ENCODE measurements around the gene AFMID. TPM values are rescaled to one million over a fixed set of nuclear protein-coding genes. Genes with fewer than 3 reads are reported as not detected.
"Not testable (repeated sequence)": the region's sequence is repeated elsewhere in the genome, so short reads cannot be mapped to it uniquely, and the experiment has no call there.

Gene AFMID
- total and polyA plus RNA-seq, 2 donors (not counting 3 experiments of a cell fraction or from before 2014, with no cell fraction given), result 33.5 to 42.9 TPM

- H3K9ac ChIP-seq (replicated peaks; ENCODE audit: extremely low read depth, insufficient read depth, low read length); FAIRE-seq; H3K79me2 ChIP-seq (ENCODE audit: control insufficient read depth, insufficient read depth, low read length); POLR2A ChIA-PET; H3K27me3 ChIP-seq (ENCODE audit: control insufficient read depth in 2 of 2, insufficient read depth in 2 of 2, low read length in 2 of 2); H3K9me3 ChIP-seq (replicated peaks; ENCODE audit: control insufficient read depth, insufficient read depth, low read length); H3K4me2 ChIP-seq (ENCODE audit: insufficient read depth, low read length); intact Hi-C loops (cut with micrococcal nuclease); H4K20me1 ChIP-seq (replicated peaks; ENCODE audit: control insufficient read depth, extremely low read depth, insufficient read depth, low read length); H3K4me3 ChIP-seq (replicated peaks in 1 of 3; ENCODE audit: insufficient read depth in 1 of 3, low read depth in 1 of 3, low read length in 3 of 3); H3K36me3 ChIP-seq (ENCODE audit: control insufficient read depth in 2 of 2, extremely low read depth in 1 of 2, insufficient read depth in 2 of 2, low read length in 2 of 2); H2AFZ ChIP-seq (ENCODE audit: low read depth, low read length); DNase-seq (ENCODE audit: low read depth, low spot score); dilution Hi-C loops (cut with MboI; ENCODE audit: extremely low pct_ligation_motif_present, low sequenced_read_pairs); H3K9me1 ChIP-seq (replicated peaks; ENCODE audit: control insufficient read depth, extremely low read depth, insufficient read depth, low read length); H3K27ac ChIP-seq (ENCODE audit: insufficient read depth, low read depth, low read length): not testable (repeated sequence)
- CTCF ChIA-PET, result interaction anchor here (1.2 kb wide), 2 partner anchors 59 to 87 kb away, joined by 4 to 6 read pairs; no protein-coding TSS in a partner anchor
- BruUV-seq (replicated peaks), result TSS peak; percentile 13
- H3K4me1 ChIP-seq (ENCODE audit: control insufficient read depth, extremely low read depth, insufficient read depth, low read length), result peaks cover 10% of the 10 kb centered on the region
Measured at GRCh38 chr17:78171591-78172248, 15.4 kb upstream of the AFMID start.

DNA sequence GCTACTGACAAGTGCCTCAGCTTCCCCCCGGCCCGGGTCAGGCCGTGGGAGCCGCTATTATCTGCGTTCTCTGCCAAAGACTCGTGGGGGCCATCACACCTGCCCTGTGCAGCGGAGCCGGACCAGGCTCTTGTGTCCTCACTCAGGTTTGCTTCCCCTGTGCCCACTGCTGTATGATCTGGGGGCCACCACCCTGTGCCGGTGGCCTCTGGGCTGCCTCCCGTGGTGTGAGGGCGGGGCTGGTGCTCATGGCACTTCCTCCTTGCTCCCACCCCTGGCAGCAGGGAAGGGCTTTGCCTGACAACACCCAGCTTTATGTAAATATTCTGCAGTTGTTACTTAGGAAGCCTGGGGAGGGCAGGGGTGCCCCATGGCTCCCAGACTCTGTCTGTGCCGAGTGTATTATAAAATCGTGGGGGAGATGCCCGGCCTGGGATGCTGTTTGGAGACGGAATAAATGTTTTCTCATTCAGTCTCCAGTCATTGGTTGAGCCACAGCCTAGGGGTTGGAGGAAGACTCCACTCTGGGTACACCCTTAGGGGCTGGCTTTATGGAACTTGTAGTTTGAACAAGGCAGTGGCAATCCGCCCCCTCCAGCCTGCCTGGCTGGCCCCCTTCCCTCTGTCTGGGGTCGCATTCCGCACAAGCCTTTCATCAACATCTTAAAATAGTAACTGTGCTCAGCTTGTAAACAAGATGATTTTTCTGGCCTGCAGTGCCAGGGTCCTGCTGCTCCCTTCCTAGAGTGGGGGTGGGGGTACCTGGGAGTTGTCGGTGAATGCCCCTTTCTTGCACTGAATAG lies 14.7 kb upstream of the AFMID start:
- no peak overlapping the region for H3K27ac ChIP-seq (ENCODE audit: insufficient read depth, low read depth, low read length)
- H3K4me2 ChIP-seq (ENCODE audit: insufficient read depth, low read length), result no peak overlapping the region
- intact Hi-C loops (cut with micrococcal nuclease) (no loop called here), dilution Hi-C loops (cut with MboI; ENCODE audit: extremely low pct_ligation_motif_present, low sequenced_read_pairs) (no loop called here)
- H3K9me1 ChIP-seq (replicated peaks; ENCODE audit: control insufficient read depth, extremely low read depth, insufficient read depth, low read length), result no peaks in the 10 kb centered on the region
- TF ChIP-seq POLR2AphosphoS5 (IDR thresholded peaks at IDR 0.05; ENCODE audit: insufficient read depth, low read depth, low read length), result peak; percentile 18
- no peak for TF ChIP-seq MYC (IDR thresholded peaks at IDR 0.05; ENCODE audit: low read depth, low read length)
- DNase-seq (ENCODE audit: low read depth, low spot score), result peak; percentile 21
- H3K9ac ChIP-seq (replicated peaks; ENCODE audit: extremely low read depth, insufficient read depth, low read length), result no peak overlapping the region
- POLR2A ChIA-PET, result no interaction called here
- H3K4me1 ChIP-seq (ENCODE audit: control insufficient read depth, extremely low read depth, insufficient read depth, low read length), result peaks cover 10% of the 10 kb centered on the region
- FAIRE-seq, result no peak
- H3K79me2 ChIP-seq (ENCODE audit: control insufficient read depth, insufficient read depth, low read length), result no peaks in the 10 kb centered on the region
- no peak overlapping the region for H2AFZ ChIP-seq (ENCODE audit: low read depth, low read length)
- H3K4me3 ChIP-seq (replicated peaks in 1 of 3; ENCODE audit: insufficient read depth in 1 of 3, low read depth in 1 of 3, low read length in 3 of 3), result no peak overlapping the region
- no peaks in the 10 kb centered on the region for H3K9me3 ChIP-seq (replicated peaks; ENCODE audit: control insufficient read depth, insufficient read depth, low read length)
- H3K27me3 ChIP-seq (ENCODE audit: control insufficient read depth in 2 of 2, insufficient read depth in 2 of 2, low read length in 2 of 2), result no peaks in the 10 kb centered on the region
- no TSS peak for BruUV-seq (replicated peaks)
- H4K20me1 ChIP-seq (replicated peaks; ENCODE audit: control insufficient read depth, extremely low read depth, insufficient read depth, low read length), result no peaks in the 10 kb centered on the region
- CTCF ChIA-PET, result interaction anchor here (1.2 kb wide), 2 partner anchors 60 to 88 kb away, joined by 4 to 6 read pairs; no protein-coding TSS in a partner anchor
- H3K36me3 ChIP-seq (ENCODE audit: control insufficient read depth in 2 of 2, extremely low read depth in 1 of 2, insufficient read depth in 2 of 2, low read length in 2 of 2), result peaks cover 0 to 6% of the 10 kb centered on the region in 2 experiments
